Measurements from ENCODE around the gene METTL15. TPM values are rescaled to one million over a fixed set of nuclear protein-coding genes. Genes with fewer than 3 reads are reported as not detected.

METTL15 gene
- total and polyA plus RNA-seq, 2 of the 8 experiments (the other 6 are each of a cell fraction or from before 2014, with no cell fraction given): 5.4 to 10.5 TPM

GRCh38 chr11:28110108-28110820 is 2.1 kb downstream of the METTL15 start:
- Histone ChIP-seq H4K8ac (ENCODE audit: extremely low read depth, insufficient read depth, low read length) (peak overlapping the region; percentile 97), H3K9ac (replicated peaks in 1 of 4; ENCODE audit: extremely low read depth in 1 of 4, low read depth in 3 of 4, low read length in 3 of 4) (peak overlapping the region; percentile 61 to 91 (median 74)), H2BK12ac (ENCODE audit: low read depth, low read length) (no peak overlapping the region; the same call in 1 of the 2 replicates), H3K79me2 (ENCODE audit: control insufficient read depth in 1 of 2, insufficient read depth in 2 of 2, low read length in 2 of 2) (peaks cover 5 to 59% of the 10 kb centered on the region in 2 experiments; a peak in 3 of 4 replicates), H3K4me1 (replicated peaks in 1 of 4; ENCODE audit: control insufficient read depth in 3 of 4, insufficient read depth in 4 of 4, low read length in 3 of 4) (peaks cover 0 to 9% (median under 1%) of the 10 kb centered on the region in 4 experiments; a peak in 1 of 7 replicates), H3K36me3 (ENCODE audit: control insufficient read depth in 2 of 4, insufficient read depth in 4 of 4, low read length in 3 of 4) (no peaks in the 10 kb centered on the region; a peak in 1 of 8 replicates), H3K56ac (replicated peaks; ENCODE audit: insufficient read length, low read depth, low read length) (no peak overlapping the region), H3K9me3 (ENCODE audit: insufficient read depth in 2 of 2, low read depth in 1 of 2, low read length in 1 of 2) (no peaks in the 10 kb centered on the region), H2AK5ac (ENCODE audit: low read depth, low read length) (no peak overlapping the region), H2BK120ac (replicated peaks; ENCODE audit: low read depth, low read length) (no peak overlapping the region), H3K14ac (ENCODE audit: insufficient read length) (no peak overlapping the region), H2AFZ (ENCODE audit: low read length) (peak overlapping the region; percentile 72; the same call in 1 of the 2 replicates), H3K23ac (ENCODE audit: insufficient read length) (no peak overlapping the region), H4K91ac (replicated peaks; ENCODE audit: insufficient read length, low read length) (no peak overlapping the region), H2BK20ac (ENCODE audit: low read length) (no peak overlapping the region), H4K20me1 (replicated peaks in 1 of 2; ENCODE audit: control insufficient read depth in 1 of 2, insufficient read depth in 2 of 2, low read length in 2 of 2) (no peaks in the 10 kb centered on the region), H3K4me2 (ENCODE audit: insufficient read depth in 1 of 2, low read depth in 2 of 2, low read length in 2 of 2) (peak overlapping the region; percentile 74 to 77), H3K4me3 (ENCODE audit: extremely low read depth in 1 of 4, insufficient read depth in 2 of 4, low read depth in 3 of 4, low read length in 4 of 4) (peak overlapping the region; percentile 80 to 96 (median 81)), H4K5ac (ENCODE audit: insufficient read length, low read depth, low read length) (peak overlapping the region; percentile 42), H3K23me2 (ENCODE audit: low read depth, low read length) (0 out of 2 replicates have a peak, but pooled peaks cover 4% of the 10 kb centered on the region), H3K27me3 (replicated peaks in 1 of 4; ENCODE audit: control insufficient read depth in 3 of 4, extremely low read depth in 1 of 4, insufficient read depth in 3 of 4, low read length in 3 of 4) (no peaks in the 10 kb centered on the region), H2BK5ac (ENCODE audit: low read depth, low read length) (no peak overlapping the region), H2BK15ac (ENCODE audit: low read length) (no peak overlapping the region), H3K79me1 (ENCODE audit: low read depth, low read length) (no peaks in the 10 kb centered on the region; the same call in 1 of the 2 replicates), H3K4ac (replicated peaks; ENCODE audit: insufficient read length, low read depth, low read length) (no peak overlapping the region), H3K27ac (ENCODE audit: low read depth, low read length) (peak overlapping the region; percentile 71), H3K18ac (ENCODE audit: extremely low read depth, low read length) (no peak overlapping the region)
- CTCF ChIA-PET (ENCODE audit: partially characterized antibody): interaction anchor here (0.6 kb wide), 1 partner anchor 59 kb away, joined by 3 read pairs; no protein-coding TSS in a partner anchor
- POLR2A ChIA-PET (ENCODE audit: partially characterized antibody): interaction anchor here (1.1 to 1.9 kb wide), 6 partner anchors 8 to 411 kb away, joined by 4 to 6 read pairs (median 5); no protein-coding TSS in a partner anchor
- peak; percentile 24 for FAIRE-seq
- WGBS, 2 experiments (ENCODE audit: extremely low coverage in 1 of 2, insufficient coverage in 1 of 2, insufficient read length in 1 of 2, insufficient replicate concordance in 2 of 2, low coverage in 1 of 2, low lambda C conversion rate in 2 of 2, missing lambda C conversion rate in 1 of 2): 1% methylated on average over 31 of the region's 31 CpGs; no CpG with 5 or more reads in 1 of the 2 experiments
- peak; percentile 29 to 66 for DNase-seq (ENCODE audit: low read depth in 1 of 2, low spot score in 2 of 2)
- TF ChIP-seq KDM5A (IDR thresholded peaks at IDR 0.05; ENCODE audit: low read length) (peak; percentile 97), CEBPB (IDR thresholded peaks at IDR 0.05; ENCODE audit: low read depth, low read length) (no peak), RBBP5 (IDR thresholded peaks at IDR 0.05; ENCODE audit: borderline replicate concordance, low read depth, low read length) (peak; percentile 99), SP2 (IDR thresholded peaks at IDR 0.05; ENCODE audit: low read length) (no peak), POU5F1 (IDR thresholded peaks at IDR 0.05; ENCODE audit: low read depth, low read length) (no peak), SP1 (IDR thresholded peaks at IDR 0.05; ENCODE audit: low read depth, low read length) (peak; percentile 49; the same call in 1 of the 2 replicates), FOSL1 (IDR thresholded peaks at IDR 0.05; ENCODE audit: insufficient read depth, low read depth, low read length) (no peak), YY1 (IDR thresholded peaks at IDR 0.05; ENCODE audit: low read depth, low read length) (peak; percentile 56; the same call in 1 of the 2 replicates), RAD21 (IDR thresholded peaks at IDR 0.05 in 1 of 2, conservative IDR thresholded peaks at IDR 0.05 in 1 of 2; ENCODE audit: low read depth in 2 of 2, low read length in 2 of 2) (peak in 1 of 2 experiments; percentile 26; a peak in 1 of 4 replicates), MAX (IDR thresholded peaks at IDR 0.05) (peak; percentile 84), RXRA (IDR thresholded peaks at IDR 0.05; ENCODE audit: insufficient read depth, low read depth, low read length) (no peak), SRF (IDR thresholded peaks at IDR 0.05; ENCODE audit: low read depth, low read length) (peak; percentile 16; the same call in 1 of the 2 replicates)
